H1 (cell line): ENCODE measurements around the gene RCSD1. TPM values are rescaled to one million over a fixed set of nuclear protein-coding genes. Genes with fewer than 3 reads are reported as not detected.

Experiments
- CTCF ChIA-PET: fragments of 300-600 bp; sonication (Branson Sonifier 250); formaldehyde crosslinking; loops from one replicate; lab custom pipeline; 2021; ENCODE audit not compliant: partially characterized antibody; lab: Charles Lee
- POLR2A ChIA-PET: fragments of 300-600 bp; sonication (Branson Sonifier 250); formaldehyde crosslinking; loops from one replicate; lab custom pipeline; 2021; ENCODE audit warnings: inconsistent platforms; ENCODE audit not compliant: partially characterized antibody; lab: Charles Lee
- DNase-seq, 2 experiments: peaks; one replicate each; pipeline versions ENCODE4 v3.0.0 to v3.0.0-alpha.2; 2010 to 2022; ENCODE audit warnings: low spot score in 2 of 2, low read depth in 1 of 2, mixed read lengths in 1 of 2
- FAIRE-seq: peaks from 2 replicates; lab custom pipeline; 2011; peaks lifted over from hg19 to GRCh38; lab: Jason Lieb, UNC
- H2AFZ ChIP-seq: 2 replicates; pipeline ENCODE4 v1.8.1; 2012; ENCODE audit warnings: low read length, inconsistent platforms
- H2AK5ac ChIP-seq: 2 replicates; pipeline ENCODE4 v1.6.1; 2013; ENCODE audit warnings: low read depth, low read length
- H2BK120ac ChIP-seq: replicated peaks from 2 replicates; pipeline ENCODE3; 2013; ENCODE audit warnings: low read depth, low read length, inconsistent platforms
- H2BK12ac ChIP-seq: 2 replicates; pipeline ENCODE4 v1.6.1; 2013; ENCODE audit warnings: low read depth, low read length
- H2BK15ac ChIP-seq: 2 replicates; pipeline ENCODE4 v1.6.1; 2013; ENCODE audit warnings: low read length
- H2BK20ac ChIP-seq: 2 replicates; pipeline ENCODE4 v1.6.1; 2013; ENCODE audit warnings: low read length
- H2BK5ac ChIP-seq: 2 replicates; pipeline ENCODE4 v1.6.1; 2013; ENCODE audit warnings: low read depth, low read length
- H3K14ac ChIP-seq: 2 replicates; pipeline ENCODE4 v1.6.1; 2013; ENCODE audit warnings: inconsistent platforms; ENCODE audit not compliant: insufficient read length
- H3K18ac ChIP-seq: 2 replicates; pipeline ENCODE4 v1.6.1; 2013; ENCODE audit warnings: low read length; ENCODE audit errors: extremely low read depth
- H3K23ac ChIP-seq: 2 replicates; pipeline ENCODE4 v1.6.1; 2013; ENCODE audit warnings: inconsistent platforms; ENCODE audit not compliant: insufficient read length
- H3K23me2 ChIP-seq: 2 replicates; pipeline ENCODE4 v1.6.1; 2013; ENCODE audit warnings: low read depth, low read length
- H3K27ac ChIP-seq: 2 replicates; pipeline ENCODE4 v1.6.1; 2011; ENCODE audit warnings: low read depth, low read length, inconsistent platforms
- H3K27me3 ChIP-seq, 4 experiments: replicated peaks in 1 of 4; 1 replicate in 1 of 4; 2 replicates in 3 of 4; pipeline versions ENCODE4 v1.6.1 to v1.8.1; 2011 to 2013; ENCODE audit warnings: low read length in 3 of 4, mild to moderate bottlenecking in 3 of 4, inconsistent platforms in 2 of 4, mixed read lengths in 2 of 4, moderate library complexity in 1 of 4; ENCODE audit not compliant: control insufficient read depth in 3 of 4, insufficient read depth in 3 of 4; ENCODE audit errors: extremely low read depth in 1 of 4
- H3K36me3 ChIP-seq, 4 experiments: 2 replicates each; pipeline versions ENCODE4 v1.6.1 to v1.8.1; 2011 to 2013; ENCODE audit warnings: mild to moderate bottlenecking in 4 of 4, low read length in 3 of 4, moderate library complexity in 2 of 4, control low read depth in 1 of 4, inconsistent platforms in 1 of 4; ENCODE audit not compliant: insufficient read depth in 4 of 4, control insufficient read depth in 2 of 4
- H3K4ac ChIP-seq: replicated peaks from 2 replicates; pipeline ENCODE3; 2013; ENCODE audit warnings: low read length, low read depth, mixed read lengths, inconsistent platforms; ENCODE audit not compliant: insufficient read length
- H3K4me1 ChIP-seq, 4 experiments: replicated peaks in 1 of 4; 1 replicate in 1 of 4; 2 replicates in 3 of 4; pipeline versions ENCODE4 v1.6.1 to v1.8.1; 2011 to 2013; ENCODE audit warnings: low read length in 3 of 4, inconsistent platforms in 2 of 4, mixed read lengths in 1 of 4; ENCODE audit not compliant: insufficient read depth in 4 of 4, control insufficient read depth in 3 of 4
- H3K4me2 ChIP-seq, 2 experiments: 2 replicates each; pipeline versions ENCODE4 v1.6.1 to v1.8.1; 2011 to 2013; ENCODE audit warnings: low read depth in 2 of 2, low read length in 2 of 2, control low read depth in 1 of 2, inconsistent platforms in 1 of 2, mild to moderate bottlenecking in 1 of 2; ENCODE audit not compliant: insufficient read depth in 1 of 2
- H3K4me3 ChIP-seq, 4 experiments: fragments of 200-600, 300-600 bp in 1 of 4; sonication (generic), shearing (Covaris generic), sonication (Bioruptor Twin) in 1 of 4; 2 replicates each; pipeline versions ENCODE4 v1.5.1 to v1.8.1; 2011 to 2016; ENCODE audit warnings: low read length in 4 of 4, low read depth in 3 of 4, control low read depth in 2 of 4, inconsistent platforms in 2 of 4, mild to moderate bottlenecking in 2 of 4, mixed read lengths in 1 of 4, moderate library complexity in 1 of 4; ENCODE audit not compliant: insufficient read depth in 2 of 4; ENCODE audit errors: extremely low read depth in 1 of 4
- H3K56ac ChIP-seq: replicated peaks from 2 replicates; pipeline ENCODE3; 2013; ENCODE audit warnings: low read depth, mild to moderate bottlenecking, mixed read lengths, low read length, inconsistent platforms; ENCODE audit not compliant: insufficient read length
- H3K79me1 ChIP-seq: 2 replicates; pipeline ENCODE4 v1.6.1; 2013; ENCODE audit warnings: low read depth, low read length, control low read depth
- H3K79me2 ChIP-seq, 2 experiments: 2 replicates each; pipeline versions ENCODE4 v1.6.1 to v1.8.1; 2012 to 2013; ENCODE audit warnings: low read length in 2 of 2, mild to moderate bottlenecking in 2 of 2, inconsistent platforms in 1 of 2; ENCODE audit not compliant: insufficient read depth in 2 of 2, control insufficient read depth in 1 of 2
- H3K9ac ChIP-seq, 4 experiments: replicated peaks in 1 of 4; 1 replicate in 1 of 4; 2 replicates in 3 of 4; pipeline versions ENCODE4 v1.6.1 to v1.8.1; 2011 to 2013; ENCODE audit warnings: low read depth in 3 of 4, low read length in 3 of 4, control low read depth in 2 of 4, mild to moderate bottlenecking in 2 of 4, moderate library complexity in 2 of 4, inconsistent platforms in 1 of 4; ENCODE audit errors: extremely low read depth in 1 of 4
- H3K9me3 ChIP-seq, 2 experiments: 2 replicates each; pipeline versions ENCODE4 v1.6.1 to v1.8.1; 2012 to 2013; ENCODE audit warnings: mild to moderate bottlenecking in 2 of 2, moderate library complexity in 2 of 2, control low read depth in 1 of 2, inconsistent platforms in 1 of 2, low read depth in 1 of 2, low read length in 1 of 2, mixed read lengths in 1 of 2; ENCODE audit not compliant: insufficient read depth in 2 of 2
- H4K20me1 ChIP-seq, 2 experiments: replicated peaks in 1 of 2; 2 replicates each; pipeline versions ENCODE3 to v1.8.1; 2011 to 2013; ENCODE audit warnings: inconsistent platforms in 2 of 2, low read length in 2 of 2, mild to moderate bottlenecking in 1 of 2; ENCODE audit not compliant: insufficient read depth in 2 of 2, control insufficient read depth in 1 of 2
- H4K5ac ChIP-seq: 2 replicates; pipeline ENCODE4 v1.6.1; 2013; ENCODE audit warnings: low read length, low read depth, mixed read lengths, inconsistent platforms; ENCODE audit not compliant: insufficient read length
- H4K8ac ChIP-seq: 2 replicates; pipeline ENCODE4 v1.8.0; 2013; ENCODE audit warnings: mild to moderate bottlenecking, moderate library complexity, low read length, inconsistent platforms; ENCODE audit not compliant: insufficient read depth; ENCODE audit errors: extremely low read depth
- H4K91ac ChIP-seq: replicated peaks from 2 replicates; pipeline ENCODE3; 2013; ENCODE audit warnings: low read length, mixed read lengths, inconsistent platforms; ENCODE audit not compliant: insufficient read length
- KDM4A ChIP-seq: IDR thresholded peaks from one replicate; pipeline ENCODE4 v1.7.1; 2012; ENCODE audit warnings: low read depth, mild to moderate bottlenecking, moderate library complexity, low read length, inconsistent platforms; ENCODE audit not compliant: severe bottlenecking
- SIN3A ChIP-seq, 2 experiments: IDR thresholded peaks in 1 of 2; conservative IDR thresholded peaks in 1 of 2; 2 replicates each; pipeline ENCODE4 v1.6.1; 2011 to 2012; ENCODE audit warnings: low read length in 2 of 2, improper control_type of control experiment in 1 of 2, low read depth in 1 of 2, mild to moderate bottlenecking in 1 of 2
- WGBS, 2 experiments: shearing (Covaris generic) in 1 of 2; methylation state at CpG; one replicate each; pipeline versions ENCODE4 v1.1.6 to v1.1.7; 2013 to 2015; ENCODE audit warnings: low lambda C conversion rate in 2 of 2, mixed read lengths in 2 of 2, inconsistent platforms in 1 of 2, low coverage in 1 of 2, missing lambda C conversion rate in 1 of 2; ENCODE audit not compliant: insufficient replicate concordance in 2 of 2, insufficient coverage in 1 of 2, insufficient read length in 1 of 2; ENCODE audit errors: extremely low coverage in 1 of 2, missing lambda C conversion rate in 1 of 2; 5-methylcytosine and 5-hydroxymethylcytosine counted together
- polyA plus RNA-seq, 7 experiments: library from polyadenylated mRNA; depleted of rRNA in 3 of 7; stranded (reverse) in 5 of 7; unstranded in 2 of 7; fragments of >200 nt in 5 of 7; fragments of 200-250 nt in 2 of 7; gene quantifications; 1 replicate in 5 of 7; 2 replicates in 1 of 7; 4 replicates in 1 of 7; pipeline versions ENCODE4 v1.2.1 to v1.2.3, GENCODE V29; 2011 to 2013; ENCODE audit warnings: missing spikeins in 2 of 7, mixed read lengths in 2 of 7
- total RNA-seq: library from RNA; stranded (reverse); fragmentation: NEBNext Ultra II Directional; extraction: Animal tissue kit (Norgen Biotek cat#: 25700); gene quantifications from 2 replicates; pipeline ENCODE4 v1.2.1, GENCODE V29; 2021

The RCSD1 gene
- total and polyA plus RNA-seq, 2 of the 8 experiments (the other 6 are each of a cell fraction or from before 2014, with no cell fraction given): 0.47 to 0.69 TPM

- Histone ChIP-seq H3K9ac (peak overlapping the region in 2 of 4 experiments; percentile 78 to 80; a peak in 4 of 7 replicates), H4K20me1 (no peaks in the 10 kb centered on the region), H3K23ac (no peak overlapping the region), H2AK5ac (no peak overlapping the region), H3K4me3 (peak overlapping the region; percentile 84 to 97 (median 94)), H2BK5ac (peak overlapping the region; percentile 86; the same call in 1 of the 2 replicates), H3K27ac (no peak overlapping the region), H3K9me3 (no peaks in the 10 kb centered on the region), H3K4me1 (no peaks in the 10 kb centered on the region; a peak in 3 of 7 replicates), H3K23me2 (peaks cover 6% of the 10 kb centered on the region), H2BK15ac (no peak overlapping the region), H3K79me1 (no peaks in the 10 kb centered on the region), H3K27me3 (peaks cover 0 to 13% (median 9%) of the 10 kb centered on the region in 4 experiments; a peak in 6 of 7 replicates), H4K5ac (no peak overlapping the region), H4K8ac (peak overlapping the region; percentile 87; the same call in 1 of the 2 replicates), H3K36me3 (no peaks in the 10 kb centered on the region), H2BK20ac (peak overlapping the region; percentile 37; the same call in 1 of the 2 replicates), H3K18ac (peak overlapping the region; percentile 99; the same call in 1 of the 2 replicates), H2BK12ac (no peak overlapping the region), H2AFZ (peak overlapping the region; percentile 77), H3K56ac (peak overlapping the region; percentile 51), H3K4ac (no peak overlapping the region), H3K4me2 (peak overlapping the region; percentile 74 to 95), H3K14ac (no peak overlapping the region), H4K91ac (no peak overlapping the region), H3K79me2 (no peaks in the 10 kb centered on the region), H2BK120ac (no peak overlapping the region)
- ChIA-PET POLR2A (interaction anchor here (0.9 to 1.9 kb wide), 3 partner anchors 9 to 160 kb away, joined by 3 to 6 read pairs (median 4); partner anchors contain the start of gene CREG1), CTCF (interaction anchor here (0.6 to 2.4 kb wide), 9 partner anchors 9 to 578 kb away, joined by 3 to 11 read pairs (median 4); no protein-coding TSS in a partner anchor)
- peak; percentile 64 for TF ChIP-seq KDM4A
- no peak for TF ChIP-seq SIN3A (conservative IDR thresholded peaks at IDR 0.05 in 1 of 2, IDR thresholded peaks at IDR 0.05 in 1 of 2; ENCODE audit: low read depth in 1 of 2, low read length in 2 of 2)
- WGBS, 2 experiments: 0% methylated on average over 21 of the region's 28 CpGs; no CpG with 5 or more reads in 1 of the 2 experiments
- FAIRE-seq: no peak
- DNase-seq: no peak
Observed at GRCh38 chr1:167714098-167714438, 84.0 kb downstream of the RCSD1 start.
